Tracheal epithelial cell (primary cell): ENCODE results near the gene HARS2. TPM values are rescaled to one million over a fixed set of nuclear protein-coding genes. Genes with fewer than 3 reads are reported as not detected.

Experiments
- total RNA-seq: library from RNA; depleted of rRNA; stranded (reverse); fragments of >200 nt; gene quantifications from 2 replicates; pipeline ENCODE4 v1.2.1, GENCODE V29; 2014

The HARS2 gene, protein sequence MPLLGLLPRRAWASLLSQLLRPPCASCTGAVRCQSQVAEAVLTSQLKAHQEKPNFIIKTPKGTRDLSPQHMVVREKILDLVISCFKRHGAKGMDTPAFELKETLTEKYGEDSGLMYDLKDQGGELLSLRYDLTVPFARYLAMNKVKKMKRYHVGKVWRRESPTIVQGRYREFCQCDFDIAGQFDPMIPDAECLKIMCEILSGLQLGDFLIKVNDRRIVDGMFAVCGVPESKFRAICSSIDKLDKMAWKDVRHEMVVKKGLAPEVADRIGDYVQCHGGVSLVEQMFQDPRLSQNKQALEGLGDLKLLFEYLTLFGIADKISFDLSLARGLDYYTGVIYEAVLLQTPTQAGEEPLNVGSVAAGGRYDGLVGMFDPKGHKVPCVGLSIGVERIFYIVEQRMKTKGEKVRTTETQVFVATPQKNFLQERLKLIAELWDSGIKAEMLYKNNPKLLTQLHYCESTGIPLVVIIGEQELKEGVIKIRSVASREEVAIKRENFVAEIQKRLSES
- total RNA-seq = 30.9 and 45.3 TPM in 2 replicates

DNA sequence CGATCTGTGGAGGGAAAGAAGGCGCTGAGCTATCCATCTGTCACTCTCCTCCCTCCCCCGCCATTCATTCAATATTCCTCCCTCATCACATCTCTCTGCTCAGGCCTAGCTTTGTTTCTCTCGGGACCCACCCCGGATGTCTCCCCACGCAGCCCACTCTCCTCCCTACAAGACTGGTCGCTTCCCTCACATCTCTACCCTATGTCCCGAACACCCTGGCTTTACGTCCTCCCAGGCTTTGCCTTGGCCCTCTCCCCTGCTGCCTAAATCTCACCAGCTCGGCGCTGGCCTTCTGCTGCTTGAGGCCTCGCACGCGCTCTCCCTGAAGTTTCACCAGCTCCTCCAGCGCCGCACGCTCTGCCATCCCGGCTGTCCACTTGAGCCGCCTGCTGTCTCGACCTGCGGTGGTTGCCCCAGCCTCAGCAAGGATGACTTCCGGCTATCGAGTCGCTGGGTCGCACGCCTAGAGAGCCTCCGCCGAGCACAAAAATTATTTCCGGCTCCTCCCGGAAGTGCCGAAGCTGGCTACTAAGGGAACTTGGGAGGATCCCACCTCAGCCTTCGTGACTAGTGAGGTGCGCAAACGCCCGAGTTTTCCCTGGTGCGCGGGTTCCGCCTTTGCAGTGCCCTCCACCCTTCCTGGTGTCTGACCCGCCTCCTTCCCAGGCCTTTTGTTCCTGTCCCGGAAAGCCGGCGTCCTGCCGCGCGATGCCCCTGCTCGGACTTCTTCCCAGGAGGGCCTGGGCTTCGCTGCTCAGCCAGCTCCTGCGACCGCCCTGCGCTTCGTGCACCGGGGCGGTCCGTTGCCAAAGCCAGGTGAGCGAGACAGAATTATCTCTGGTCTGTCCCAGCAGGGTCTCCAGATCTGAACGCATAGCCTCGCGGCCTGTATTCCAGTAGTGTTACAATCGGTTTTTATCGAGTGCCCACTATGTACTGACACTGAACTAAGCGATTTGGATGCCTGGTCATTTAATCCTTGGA, at the start of gene HARS2, which contains the start of gene HARS1:
Gene HARS2 (plus strand): TSS at position 515 of the 984 bp plus-strand sequence. CDS start 194 bp downstream, at position 709.
Gene HARS1 (minus strand): TSS at position 430 of the 984 bp plus-strand sequence. CDS start 66 bp downstream, at position 364.

GRCh38 chr5:140664359-140665119, 26.7 kb upstream of the HARS2 start, which contains the start of gene WDR55:
WDR55 (plus strand) TSS chr5:140664904; CDS start chr5:140664913, 9 bp downstream.

GRCh38 chr5:140673187-140673976, 17.9 kb upstream of the HARS2 start, which contains the start of gene DND1:
DND1 (minus strand) TSS chr5:140673576; CDS start chr5:140673542, 34 bp downstream.

DNA sequence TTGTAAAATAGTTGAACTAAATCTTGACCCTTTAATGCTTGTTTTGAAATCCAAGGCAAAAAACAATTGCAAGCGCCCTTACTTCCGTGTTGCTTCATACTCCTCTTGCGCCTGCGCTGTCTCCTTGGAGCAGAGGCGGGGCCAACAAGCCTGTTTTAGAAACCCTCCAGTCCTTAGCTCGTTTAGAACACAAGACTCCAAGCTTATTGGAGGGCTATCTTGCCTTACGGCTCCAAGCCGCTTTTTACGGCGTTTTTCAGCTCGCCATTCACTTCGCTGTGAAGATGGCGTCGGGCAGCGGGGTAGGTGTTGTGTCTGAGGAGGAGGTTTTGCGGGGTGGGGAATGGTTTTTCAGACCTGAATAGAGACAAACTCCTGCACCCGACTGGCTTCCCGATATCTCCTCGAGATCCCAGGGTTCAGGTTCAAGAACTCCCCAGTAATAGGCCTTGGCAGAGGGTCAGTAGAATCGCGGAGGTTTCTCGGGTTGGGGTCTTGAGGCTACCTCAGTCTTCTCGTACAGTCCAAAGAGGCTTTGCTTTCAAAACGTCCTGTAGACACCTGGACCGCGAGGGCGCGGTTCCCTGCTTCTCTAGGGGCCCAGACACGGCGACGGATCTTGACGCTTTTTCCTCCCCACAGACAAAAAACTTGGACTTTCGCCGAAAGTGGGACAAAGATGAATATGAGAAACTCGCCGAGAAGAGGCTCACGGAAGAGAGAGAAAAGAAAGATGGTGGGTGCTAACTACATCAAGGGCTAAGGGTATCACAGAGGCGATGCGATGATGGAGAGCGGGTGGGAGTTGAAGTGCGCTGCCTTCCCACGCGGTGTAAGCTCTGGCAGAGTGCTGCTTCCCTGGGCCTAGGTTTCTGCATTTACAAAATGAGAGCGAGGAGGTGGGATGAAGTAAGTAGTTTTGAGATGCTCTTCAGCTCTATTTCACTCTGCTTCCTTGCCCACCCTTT, 9.2 kb downstream of the HARS2 start, which contains the start of gene ZMAT2:
Gene ZMAT2 (plus strand): TSS at position 271 of the 968 bp plus-strand sequence. CDS start 14 bp downstream, at position 285.

Other genes starting within 250 kb of the HARS2 start
- 0.85 and 4.3 TPM in 2 replicates for gene EIF4EBP3, start 143.8 kb upstream of the HARS2 start, total RNA-seq
- 16.4 and 34.5 TPM in 2 replicates for gene SRA1, start 134.0 kb upstream of the HARS2 start, total RNA-seq
- gene APBB3, start 126.9 kb upstream of the HARS2 start, total RNA-seq = 3.2 and 6.0 TPM in 2 replicates
- gene SLC35A4, start 126.6 kb upstream of the HARS2 start, total RNA-seq = 10.4 and 16.9 TPM in 2 replicates
- gene CD14, start 58.3 kb upstream of the HARS2 start, total RNA-seq = 1.4 and 6.8 TPM in 2 replicates
- gene TMCO6, start 52.0 kb upstream of the HARS2 start, total RNA-seq = 9.9 and 26.2 TPM in 2 replicates
- gene NDUFA2, start 43.8 kb upstream of the HARS2 start, total RNA-seq = 26.5 and 27.9 TPM in 2 replicates
- 62.4 and 66.5 TPM in 2 replicates for gene IK, start 43.6 kb upstream of the HARS2 start, total RNA-seq
- 31.5 and 57.8 TPM in 2 replicates for gene WDR55, start 26.6 kb upstream of the HARS2 start, total RNA-seq
- gene DND1, start 17.9 kb upstream of the HARS2 start, total RNA-seq = 0.43 TPM in 1 of 2 replicates, not detected in the other
- gene HARS1, start 85 bp upstream of the HARS2 start, total RNA-seq = 36.7 and 59.8 TPM in 2 replicates
- 44.5 and 49.2 TPM in 2 replicates for gene ZMAT2, start 9.0 kb downstream of the HARS2 start, total RNA-seq
- not detected in 2 replicates for gene PCDHA1, start 94.7 kb downstream of the HARS2 start, total RNA-seq
- gene PCDHA2, start 103.4 kb downstream of the HARS2 start, total RNA-seq = not detected in 2 replicates
- under 0.01 TPM in 2 replicates for gene PCDHA3, start 109.6 kb downstream of the HARS2 start, total RNA-seq
- 0.21 and 1.2 TPM in 2 replicates for gene PCDHA4, start 115.6 kb downstream of the HARS2 start, total RNA-seq
- gene PCDHA5, start 130.2 kb downstream of the HARS2 start, total RNA-seq = not detected in 2 replicates
- gene PCDHA6, start 136.5 kb downstream of the HARS2 start, total RNA-seq = 0.43 and 0.48 TPM in 2 replicates
- under 0.01 and 0.48 TPM in 2 replicates for gene PCDHA7, start 142.8 kb downstream of the HARS2 start, total RNA-seq
- not detected in 2 replicates for gene PCDHA8, start 149.7 kb downstream of the HARS2 start, total RNA-seq
- under 0.01 TPM in 2 replicates for gene PCDHA9, start 156.9 kb downstream of the HARS2 start, total RNA-seq
- under 0.01 and 0.48 TPM in 2 replicates for gene PCDHA10, start 164.4 kb downstream of the HARS2 start, total RNA-seq
- 0.48 and 1.7 TPM in 2 replicates for gene PCDHA11, start 177.5 kb downstream of the HARS2 start, total RNA-seq
- gene PCDHA12, start 183.9 kb downstream of the HARS2 start, total RNA-seq = 0.21 and 0.48 TPM in 2 replicates
- gene PCDHA13, start 190.7 kb downstream of the HARS2 start, total RNA-seq = 0.24 TPM in 1 of 2 replicates, not detected in the other
- gene PCDHAC1, start 234.8 kb downstream of the HARS2 start, total RNA-seq = 0.48 and 0.85 TPM in 2 replicates